HG02623 (cell line): ENCODE results near the gene TMEM97.
A peak's percentile ranks its signal among the peaks of the same experiment; 100 is the strongest.
"Not testable (repeated sequence)": the region's sequence is repeated elsewhere in the genome, so short reads cannot be mapped to it uniquely, and the experiment has no call there.

ENCODE experiments used
- ATAC-seq: cut with Tn5 transposase; IDR thresholded peaks from one replicate; pipeline ENCODE4 v1.9.1; 2021; ENCODE audit warnings: moderate library complexity; ENCODE audit not compliant: unreplicated experiment

The TMEM97 gene

DNA sequence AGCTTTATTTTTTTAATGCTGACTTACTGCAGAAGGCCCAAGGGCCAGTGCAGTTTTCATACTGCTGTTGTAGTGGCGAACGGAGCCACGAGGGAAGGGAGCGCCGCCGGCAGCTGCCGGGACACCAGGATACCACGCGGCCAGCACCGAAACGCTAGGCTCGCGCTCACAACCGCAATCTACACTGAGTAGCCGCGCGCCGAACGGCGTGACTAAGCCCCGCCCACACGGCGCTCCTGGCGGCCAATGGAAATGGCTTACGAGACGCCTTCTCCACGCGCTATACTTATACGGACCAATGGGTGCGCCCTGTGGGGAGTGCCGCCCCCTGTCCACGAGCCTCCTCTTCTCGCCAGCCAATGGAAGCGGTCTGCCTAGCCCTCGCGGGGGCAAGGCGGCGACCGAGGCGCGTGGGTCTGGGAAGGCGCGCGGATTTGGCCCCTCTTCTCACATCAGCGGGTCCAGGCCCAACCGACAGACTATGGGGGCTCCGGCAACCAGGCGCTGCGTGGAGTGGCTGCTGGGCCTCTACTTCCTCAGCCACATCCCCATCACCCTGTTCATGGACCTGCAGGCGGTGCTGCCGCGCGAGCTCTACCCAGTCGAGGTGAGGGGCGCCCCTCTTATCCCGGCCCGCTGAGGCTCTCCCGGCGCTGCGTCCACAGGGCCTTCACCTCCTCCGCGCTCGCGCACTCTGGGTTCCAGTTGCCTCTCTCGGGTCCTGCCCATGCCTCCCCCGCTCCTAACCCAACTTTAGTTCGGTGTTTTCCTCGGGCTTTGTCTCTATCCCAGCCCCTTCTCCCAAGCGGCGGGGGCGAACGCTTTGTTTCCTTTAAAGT is at the start of gene TMEM97:
TMEM97 (plus strand) TSS at position 442 of the 839 bp plus-strand sequence; CDS start at position 482, 40 bp downstream.
- ATAC-seq, result peak; percentile 95

DNA sequence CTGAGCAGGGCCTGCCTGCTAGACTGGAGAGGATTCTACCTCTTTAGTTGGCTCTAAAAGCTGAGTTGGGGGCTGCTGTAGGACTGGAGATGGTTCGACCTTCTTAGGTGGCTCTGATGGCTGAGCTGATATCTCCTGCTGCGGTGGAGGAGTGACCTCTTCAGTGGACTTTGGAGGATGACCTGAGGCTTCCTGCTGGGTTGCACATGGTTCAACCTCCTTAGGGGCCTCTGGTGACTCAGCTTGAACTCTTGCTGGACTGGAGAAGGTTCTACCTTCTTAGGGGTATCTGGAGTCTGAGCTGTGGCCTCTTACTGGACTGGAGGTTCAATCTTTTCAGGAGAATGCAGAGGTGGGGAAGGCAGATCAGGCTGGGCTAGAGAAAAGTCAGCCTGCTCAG is 48.9 kb upstream of the TMEM97 start:
- ATAC-seq, result no peak

DNA sequence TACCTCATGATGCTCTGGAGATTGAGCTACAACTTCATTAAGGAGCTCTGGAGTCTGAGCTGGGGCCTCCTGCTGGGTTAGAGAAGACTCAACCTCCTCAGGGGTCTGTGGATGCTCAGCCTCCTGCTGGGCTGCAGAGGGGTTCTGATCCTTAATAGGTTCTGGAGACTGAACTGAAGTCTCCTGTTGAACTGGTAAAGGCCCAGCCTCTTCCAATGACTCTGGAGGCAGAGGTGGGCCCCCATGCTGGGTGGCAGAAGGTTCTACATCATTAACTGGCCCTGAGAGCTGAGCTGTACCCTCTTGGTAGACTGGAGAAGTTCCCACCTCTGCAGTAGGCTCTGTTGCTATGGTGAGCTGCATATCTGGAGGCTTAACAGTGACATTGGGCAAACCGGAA is 48.1 kb upstream of the TMEM97 start:
- no peak for ATAC-seq

DNA sequence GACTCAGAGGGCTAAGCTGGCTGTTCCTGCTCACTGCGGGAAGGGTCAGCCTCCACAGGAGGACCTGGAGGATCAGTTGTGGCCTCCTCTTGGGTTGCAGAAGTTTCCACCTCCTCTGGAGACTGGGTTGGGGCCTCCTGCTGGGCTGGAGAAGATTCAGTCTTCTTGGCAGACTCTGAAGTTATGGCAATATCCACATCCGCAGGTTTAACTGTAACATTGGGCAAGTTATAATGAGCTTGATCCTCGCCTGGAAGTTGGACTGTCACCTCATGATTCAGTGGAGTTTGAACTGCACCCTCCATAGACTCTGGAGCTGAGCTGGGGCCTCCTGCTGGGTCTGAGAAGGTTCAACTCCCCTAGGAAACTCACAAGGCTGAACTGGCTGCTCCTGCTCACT is 47.6 kb upstream of the TMEM97 start:
- ATAC-seq, result no peak

DNA sequence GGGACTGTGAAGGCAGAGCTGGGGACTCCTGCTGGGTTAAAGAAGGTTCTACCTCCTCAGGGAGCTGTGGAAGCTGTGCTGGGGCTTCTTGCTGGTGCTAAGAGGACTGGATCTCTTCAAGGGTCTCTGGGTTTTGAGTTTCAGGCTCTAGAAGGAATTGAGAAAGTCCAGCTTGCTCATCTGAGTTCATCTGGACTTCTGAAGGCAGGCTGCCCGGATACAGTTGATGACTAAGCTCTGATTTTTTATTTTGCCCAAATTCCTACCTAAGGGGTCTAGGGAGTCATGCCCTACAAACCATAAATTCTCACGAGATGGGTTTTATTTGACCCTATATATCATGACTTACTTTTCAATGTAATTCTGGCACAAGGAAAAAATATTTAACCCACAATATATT is 46.8 kb upstream of the TMEM97 start:
- ATAC-seq, result no peak

DNA sequence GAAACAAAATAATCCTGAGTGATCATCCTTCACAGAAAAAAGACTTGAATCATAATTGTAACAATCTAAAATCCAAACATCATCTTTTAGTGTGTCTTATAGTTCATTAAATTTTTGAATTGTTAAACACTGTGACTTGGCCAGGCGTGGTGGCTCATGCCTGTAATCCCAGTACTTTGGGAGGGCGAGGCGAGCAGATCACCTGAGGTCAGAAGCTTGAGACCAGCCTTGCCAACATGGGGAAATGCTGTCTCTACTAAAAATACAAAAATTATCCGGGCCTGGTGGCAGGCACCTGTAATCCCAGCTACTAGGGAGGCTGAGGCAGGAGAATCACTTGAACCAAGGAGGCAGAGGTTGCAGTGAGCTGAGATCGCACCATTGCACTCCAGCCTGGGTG is 45.7 kb upstream of the TMEM97 start:
- not testable (repeated sequence) for ATAC-seq

DNA sequence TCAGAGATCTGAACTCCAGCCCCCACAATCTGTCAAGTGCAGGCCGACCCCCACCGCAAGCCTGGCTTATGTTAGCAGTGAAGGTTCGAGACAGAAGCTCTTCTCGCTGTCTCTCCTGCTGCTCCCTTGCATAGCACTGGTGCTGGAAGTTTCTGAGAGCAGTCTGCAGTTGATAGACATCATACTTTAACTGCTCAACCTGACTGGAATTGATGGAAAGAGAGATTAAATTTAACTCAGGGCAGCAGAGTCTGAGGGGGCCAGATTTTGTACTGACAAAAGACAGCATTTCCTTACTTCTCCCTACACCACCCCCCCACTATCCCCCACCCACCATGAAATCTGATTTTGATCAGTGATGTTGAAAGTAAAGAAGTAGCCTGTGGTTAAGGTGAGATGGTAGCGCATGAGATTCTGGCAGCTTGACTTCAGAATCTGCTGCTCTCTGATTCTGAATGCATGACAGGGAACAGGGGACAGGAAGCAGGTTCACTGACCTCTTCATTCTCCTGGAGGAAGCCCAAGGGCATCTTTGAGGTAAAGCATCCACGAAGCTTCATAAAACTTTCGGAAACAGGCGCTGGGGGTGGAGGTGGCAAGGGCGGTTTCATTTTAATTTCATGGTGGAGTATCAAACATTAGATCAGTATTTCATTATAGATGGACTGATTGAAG is 44.3 kb upstream of the TMEM97 start:
- ATAC-seq, result no peak

DNA sequence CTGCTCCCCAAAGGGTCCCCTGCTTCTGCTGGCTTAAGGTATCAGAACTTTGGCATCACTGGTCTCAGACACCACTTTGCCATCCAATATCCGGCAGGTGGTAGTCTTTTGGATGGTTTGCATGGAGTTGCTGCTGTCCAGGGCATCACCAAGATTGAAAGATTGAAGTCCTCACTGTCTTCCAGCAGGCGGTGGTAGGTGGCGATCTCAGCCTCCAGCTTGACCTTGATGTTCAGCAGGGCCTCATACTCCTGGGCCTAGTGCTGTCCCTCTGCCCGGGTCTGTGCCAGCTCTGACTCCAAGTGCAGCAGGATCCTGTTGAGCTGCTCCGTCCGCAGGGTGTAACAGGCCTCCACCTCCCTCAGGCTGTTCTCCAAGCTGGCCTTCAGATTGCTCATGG is 43.0 kb upstream of the TMEM97 start:
- no peak for ATAC-seq

DNA sequence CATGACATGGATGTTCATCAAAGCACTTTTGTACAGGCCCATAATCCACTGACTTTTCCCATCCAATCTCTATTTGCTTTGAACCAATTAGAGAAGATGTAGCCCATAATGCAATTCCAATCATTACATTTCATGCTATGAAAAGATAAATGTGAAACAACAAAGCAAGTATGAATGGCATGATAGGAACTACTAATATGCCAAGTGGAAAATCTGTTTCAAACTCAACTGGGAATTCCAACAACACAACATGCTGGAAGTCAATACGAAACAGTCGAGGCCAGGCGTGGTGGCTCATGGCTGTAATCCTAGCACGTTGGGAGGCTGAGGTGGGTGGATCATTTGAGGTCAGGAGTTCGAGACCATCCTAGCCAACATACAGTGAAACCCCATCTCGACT is 39.6 kb upstream of the TMEM97 start:
- ATAC-seq, result no peak

DNA sequence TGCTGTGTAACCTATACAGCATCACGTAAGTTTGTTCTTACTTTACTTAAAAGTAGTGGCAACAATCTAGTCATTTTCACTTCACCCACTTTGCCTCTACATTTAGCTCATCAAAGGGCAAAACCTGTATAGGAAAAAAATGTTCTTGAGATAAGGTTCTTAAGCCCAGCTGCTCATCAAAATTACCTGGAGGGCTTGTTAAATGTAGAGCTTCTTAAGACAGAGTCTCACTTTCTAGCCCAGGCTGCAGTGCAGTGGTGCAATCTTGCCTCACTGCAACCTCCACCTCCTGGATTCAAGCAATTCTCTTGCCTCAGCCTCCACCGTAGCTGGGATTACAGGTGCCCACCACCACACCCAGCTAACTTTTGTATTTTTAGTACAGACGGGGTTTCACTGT is 38.2 kb upstream of the TMEM97 start:
- no peak for ATAC-seq

DNA sequence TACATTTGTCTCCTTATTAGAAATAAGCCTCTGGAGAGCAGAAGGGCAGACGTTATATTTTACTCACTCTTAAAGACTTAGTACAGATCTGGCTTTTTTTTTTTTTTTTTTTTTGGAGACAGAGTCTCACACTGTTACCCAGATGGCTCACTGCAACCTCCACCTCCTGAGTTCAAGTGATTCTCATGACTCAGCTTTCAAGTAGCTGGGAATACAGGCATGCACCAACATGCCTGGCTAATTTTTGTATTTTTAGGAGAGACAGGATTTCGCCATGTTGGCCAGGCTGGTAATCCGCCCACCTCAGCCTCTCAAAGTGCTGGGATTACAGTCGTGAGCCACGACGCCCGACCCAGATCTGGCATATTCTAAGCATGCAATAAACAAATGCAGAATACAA is 36.4 kb upstream of the TMEM97 start:
- ATAC-seq, result no peak

DNA sequence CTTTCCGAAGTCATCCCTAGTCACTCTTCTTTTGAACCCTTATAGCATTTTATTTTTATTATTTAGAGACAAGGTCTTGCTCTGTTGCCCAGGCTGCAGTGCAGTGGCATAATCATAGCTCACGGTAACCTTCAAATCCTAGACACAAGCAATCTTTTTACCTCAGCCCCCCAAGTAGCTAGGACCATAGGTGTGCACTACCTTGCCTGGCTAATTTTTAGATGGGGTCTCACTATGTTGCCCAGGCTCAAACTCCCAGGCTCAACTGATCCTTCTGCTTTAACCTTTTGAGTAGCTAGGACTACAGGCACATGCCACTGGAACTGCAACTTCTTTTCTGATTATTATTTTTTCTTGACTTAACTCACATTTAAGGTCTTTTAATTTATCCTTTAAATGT is 33.0 kb upstream of the TMEM97 start:
- ATAC-seq, result no peak

DNA sequence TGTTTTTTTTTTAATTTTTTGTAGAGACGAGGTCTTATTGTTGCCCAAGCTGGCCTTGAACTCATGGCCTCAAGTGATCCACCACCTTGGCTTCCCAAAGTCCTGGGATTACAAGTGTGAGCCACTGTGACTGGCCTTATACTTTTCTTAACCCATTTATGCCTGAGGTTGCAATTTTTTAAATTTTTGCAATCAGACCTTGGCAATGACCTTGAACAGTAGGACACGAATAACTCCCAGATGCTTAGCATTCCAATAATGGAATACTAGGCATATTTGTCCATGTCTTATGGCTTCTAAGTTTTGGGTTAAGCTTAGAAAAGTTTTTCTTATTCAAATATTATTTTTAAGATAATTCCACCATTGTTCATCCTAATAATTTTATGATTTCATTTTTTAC is 28.3 kb upstream of the TMEM97 start:
- ATAC-seq, result no peak

DNA sequence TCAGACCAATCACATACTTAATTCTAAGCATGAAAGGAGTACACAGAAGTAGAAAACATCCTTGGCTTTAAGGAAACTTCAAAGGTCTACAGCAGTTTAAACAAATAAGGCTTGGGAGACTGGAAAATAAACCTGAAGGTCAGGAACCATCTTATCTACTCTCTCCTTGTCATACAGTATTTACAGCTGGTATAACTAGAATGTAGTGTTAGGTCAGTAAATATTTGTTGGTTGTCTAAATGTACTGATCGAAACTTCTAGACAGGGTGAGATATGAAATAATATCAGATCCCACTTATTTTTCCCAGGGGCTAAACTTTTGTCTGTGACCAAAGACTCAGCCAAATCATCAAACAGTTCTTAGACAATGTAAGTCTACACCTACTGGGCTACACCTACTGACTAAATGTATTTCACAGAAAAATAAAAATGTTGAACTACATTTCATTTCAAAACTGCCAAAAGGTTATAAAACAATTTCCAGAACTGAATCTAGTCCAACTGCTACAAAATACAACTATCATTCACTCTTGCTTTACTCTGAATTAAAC is 27.1 kb upstream of the TMEM97 start:
- no peak for ATAC-seq

DNA sequence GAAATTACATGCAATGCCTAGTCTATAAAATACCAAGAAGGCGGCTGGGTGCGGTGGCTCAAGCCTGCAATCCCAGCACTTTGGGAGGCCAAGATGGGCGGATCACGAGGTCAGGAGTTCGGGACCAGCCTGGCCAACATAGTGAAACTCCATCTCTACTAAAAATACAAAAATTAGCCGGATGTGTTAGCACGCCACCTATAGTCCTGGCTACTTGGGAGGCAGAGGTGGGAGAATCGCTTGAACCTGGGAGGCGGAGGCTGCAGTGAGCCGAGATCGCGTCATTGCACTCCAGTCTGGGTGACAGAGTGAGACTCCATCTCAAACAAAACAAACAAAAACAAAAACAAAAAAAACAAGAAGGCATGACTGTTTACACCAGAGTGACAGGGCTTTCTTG is 26.1 kb upstream of the TMEM97 start:
- not testable (repeated sequence) for ATAC-seq

DNA sequence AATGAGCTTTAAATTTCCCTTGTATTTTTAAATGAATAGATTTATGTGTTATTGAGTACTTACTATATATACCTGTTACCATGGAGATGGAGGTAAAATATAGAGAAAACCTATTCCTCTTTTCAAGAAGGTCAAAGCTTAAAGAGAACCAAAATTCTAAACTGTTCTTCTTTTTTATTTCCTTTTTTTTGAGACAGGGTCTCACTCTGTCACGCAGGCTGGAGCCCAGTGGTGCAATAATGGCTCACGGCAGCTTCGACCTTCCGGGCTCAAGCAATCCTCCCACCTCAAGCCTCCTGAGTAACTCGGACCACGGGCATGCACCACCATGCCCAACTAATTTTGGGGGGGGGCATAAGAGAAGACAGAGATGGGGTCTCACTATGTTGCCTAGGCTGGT is 25.0 kb upstream of the TMEM97 start:
- no peak for ATAC-seq

DNA sequence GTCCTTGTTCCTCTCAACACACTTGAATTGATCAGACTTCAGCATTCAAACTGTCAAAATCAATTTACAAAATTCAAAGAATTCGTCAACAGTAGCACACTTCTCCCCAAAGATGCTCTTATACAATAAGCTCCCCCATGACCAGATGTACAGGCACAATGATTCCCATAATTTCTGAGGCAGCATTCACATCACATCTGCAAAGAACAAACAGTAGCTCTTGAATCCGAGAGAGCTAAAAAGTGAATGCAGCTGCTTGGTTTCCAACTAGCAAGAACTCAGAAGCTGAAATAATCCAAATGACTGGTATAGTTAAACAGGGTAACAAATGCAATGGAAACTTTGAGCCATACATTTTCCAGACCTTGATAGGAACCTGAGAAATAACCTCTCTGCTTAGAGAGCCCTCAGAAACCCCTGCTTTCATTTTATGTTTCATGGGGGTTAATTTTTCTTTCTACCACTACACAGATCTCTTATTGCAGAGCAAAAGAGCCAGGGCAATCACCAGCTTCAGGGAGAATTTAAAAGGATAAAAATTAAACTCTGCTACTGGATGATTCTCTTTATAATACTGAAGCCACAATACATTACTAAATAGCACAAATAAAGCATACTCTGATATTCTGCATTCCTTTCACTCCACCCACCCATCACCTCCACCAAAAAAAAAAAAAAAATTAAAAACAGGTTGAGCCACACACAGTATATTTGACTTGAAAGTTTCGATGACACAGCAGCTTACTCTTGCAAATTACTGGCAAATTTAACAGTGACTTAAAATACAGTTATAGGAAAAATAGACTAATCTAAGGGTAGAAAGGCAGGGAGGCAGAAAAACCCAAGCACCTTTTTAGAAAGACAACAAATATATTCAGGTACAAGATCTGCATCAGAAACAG is 23.1 kb upstream of the TMEM97 start:
- no peak for ATAC-seq

DNA sequence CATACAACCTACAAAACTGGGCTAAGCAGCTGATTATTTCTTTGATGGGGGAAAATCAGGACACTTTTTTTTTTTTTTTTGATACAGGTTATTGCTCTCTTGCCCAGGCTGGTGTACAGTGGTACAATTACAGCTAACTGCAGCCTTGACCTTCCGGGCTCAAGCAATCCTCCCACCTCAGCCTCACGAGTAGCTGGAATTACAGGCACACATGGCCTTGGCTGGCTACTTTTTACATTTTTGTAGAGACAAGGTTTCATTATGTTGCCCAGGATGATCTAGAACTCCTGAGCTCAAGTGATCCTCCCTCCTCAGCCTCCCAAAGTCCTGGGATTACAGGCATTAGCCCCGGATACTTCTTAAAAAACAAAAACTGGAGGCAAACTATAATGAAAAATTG is 20.6 kb upstream of the TMEM97 start:
- ATAC-seq, result no peak

DNA sequence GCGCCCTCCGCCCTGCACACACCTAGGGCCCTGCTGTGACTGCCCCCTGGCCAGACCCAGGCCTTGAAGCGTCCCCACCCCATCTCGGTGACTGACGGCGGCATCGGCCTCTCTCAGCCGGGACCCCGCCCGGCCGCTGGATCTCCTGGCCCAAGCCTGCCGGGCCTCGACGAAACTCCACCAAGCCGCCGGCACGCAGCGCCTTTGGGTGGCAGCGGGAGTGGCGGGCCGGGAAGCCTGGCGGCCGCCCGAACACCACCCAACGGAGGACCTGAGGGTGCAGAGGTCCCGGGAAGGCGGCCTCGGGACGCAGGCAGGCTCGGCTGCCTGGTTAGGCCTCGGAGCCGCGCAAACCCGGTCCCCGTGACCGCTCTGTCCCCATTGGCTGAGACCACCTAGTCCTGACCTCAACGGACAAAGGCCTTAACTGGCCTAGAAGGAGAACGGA is 12.0 kb upstream of the TMEM97 start:
- no peak for ATAC-seq

DNA sequence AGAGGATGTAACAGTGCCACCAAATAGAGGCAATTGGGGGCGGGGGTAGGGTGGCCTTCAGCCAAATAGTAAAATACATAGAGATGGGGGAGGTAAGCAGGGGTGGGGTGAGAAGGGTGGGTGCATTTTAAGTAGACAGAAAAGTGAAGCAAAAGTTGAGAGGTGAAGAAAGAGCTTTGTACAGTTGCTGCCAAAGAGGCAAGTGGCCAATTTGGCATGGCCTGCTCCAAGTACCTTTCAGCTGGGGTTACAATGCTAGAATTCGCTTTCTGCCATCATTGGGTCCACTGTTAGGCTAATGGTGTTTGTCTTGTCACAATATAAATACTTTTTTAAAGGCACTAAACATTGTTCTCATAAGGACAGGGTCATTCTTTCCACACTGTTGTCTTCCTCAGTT is 5.2 kb upstream of the TMEM97 start:
- ATAC-seq, result no peak
